Smooth muscle cell of the coronary artery (primary cell): Measurements from ENCODE around the gene GPX6. TPM values are rescaled to one million over a fixed set of nuclear protein-coding genes. Genes with fewer than 3 reads are reported as not detected.

ENCODE experiments used
- total RNA-seq: library from RNA; depleted of rRNA; stranded (reverse); fragments of >200 nt; gene quantifications from 2 replicates; pipeline ENCODE4 v1.2.3, GENCODE V29; 2014; ENCODE audit warnings: low replicate concordance

The GPX6 gene
- not detected in 2 replicates for total RNA-seq

GRCh38 chr6:28515676-28516075 is at the start of gene GPX6:
Gene GPX6, minus strand, starts transcription at chr6:28515793. Its CDS starts 50 bp downstream, at chr6:28515743.

GRCh38 chr6:28525496-28526039 is 10.0 kb upstream of the GPX6 start, which contains the start of gene GPX5:
Gene GPX5, plus strand, starts transcription at chr6:28525881. Its CDS starts 133 bp downstream, at chr6:28526014.

Other genes with a start within 250 kb of the GPX6 start
- 11.5 and 12.0 TPM in 2 replicates for gene ZSCAN26, start 248.7 kb downstream of the GPX6 start, total RNA-seq
- gene PGBD1, start 234.2 kb downstream of the GPX6 start, total RNA-seq: 1.9 and 4.3 TPM in 2 replicates
- gene ZSCAN31, start 179.6 kb downstream of the GPX6 start, total RNA-seq: 16.8 and 21.2 TPM in 2 replicates
- 4.6 and 5.2 TPM in 2 replicates for gene ZKSCAN3, start 165.8 kb downstream of the GPX6 start, total RNA-seq
- gene ZSCAN12, start 116.0 kb downstream of the GPX6 start, total RNA-seq: 3.2 and 3.8 TPM in 2 replicates
- gene ZSCAN23, start 72.3 kb downstream of the GPX6 start, total RNA-seq: 0.94 and 2.4 TPM in 2 replicates
- not detected in 2 replicates for gene GPX5, start 10.1 kb upstream of the GPX6 start, total RNA-seq